Osteocyte (in vitro differentiated cells): ENCODE measurements around the gene C2CD4B. TPM values are rescaled to one million over a fixed set of nuclear protein-coding genes. Genes with fewer than 3 reads are reported as not detected.

ENCODE experiments used
- DNase-seq: peaks from one replicate; pipeline ENCODE4 v3.0.0; 2021; ENCODE audit warnings: mixed read lengths; ENCODE audit not compliant: unreplicated experiment; ENCODE audit errors: extremely low spot score
- H3K27ac Mint-ChIP-seq: one replicate; pipeline ENCODE4 v1.8.0; 2021; ENCODE audit warnings: mild to moderate bottlenecking, mixed read lengths; ENCODE audit not compliant: unreplicated experiment
- H3K27me3 Mint-ChIP-seq: one replicate; pipeline ENCODE4 v1.8.0; 2021; ENCODE audit warnings: mixed read lengths; ENCODE audit not compliant: unreplicated experiment
- H3K36me3 Mint-ChIP-seq: one replicate; pipeline ENCODE4 v1.8.0; 2021; ENCODE audit warnings: mixed read lengths; ENCODE audit not compliant: unreplicated experiment
- H3K4me1 Mint-ChIP-seq: one replicate; pipeline ENCODE4 v1.8.0; 2021; ENCODE audit warnings: mixed read lengths; ENCODE audit not compliant: unreplicated experiment
- H3K4me3 Mint-ChIP-seq: one replicate; pipeline ENCODE4 v1.8.0; 2021; ENCODE audit warnings: mild to moderate bottlenecking, moderate library complexity, mixed read lengths; ENCODE audit not compliant: unreplicated experiment
- H3K9me3 Mint-ChIP-seq: one replicate; pipeline ENCODE4 v1.8.0; 2021; ENCODE audit warnings: mixed read lengths; ENCODE audit not compliant: unreplicated experiment
- total RNA-seq: library from RNA; stranded (reverse); gene quantifications from 2 replicates; pipeline ENCODE4 v1.2.1, GENCODE V29; 2021
- TF ChIP-seq, protein P1 (sequence below): fragments of 200-600 bp; sonication (generic); IDR thresholded peaks from 2 replicates; pipeline ENCODE4 v1.5.0; 2021; ENCODE audit warnings: antibody characterized with exemption, mild to moderate bottlenecking, moderate library complexity

C2CD4B gene
- total RNA-seq, 1 donor from 2014 or later = not detected

DNA sequence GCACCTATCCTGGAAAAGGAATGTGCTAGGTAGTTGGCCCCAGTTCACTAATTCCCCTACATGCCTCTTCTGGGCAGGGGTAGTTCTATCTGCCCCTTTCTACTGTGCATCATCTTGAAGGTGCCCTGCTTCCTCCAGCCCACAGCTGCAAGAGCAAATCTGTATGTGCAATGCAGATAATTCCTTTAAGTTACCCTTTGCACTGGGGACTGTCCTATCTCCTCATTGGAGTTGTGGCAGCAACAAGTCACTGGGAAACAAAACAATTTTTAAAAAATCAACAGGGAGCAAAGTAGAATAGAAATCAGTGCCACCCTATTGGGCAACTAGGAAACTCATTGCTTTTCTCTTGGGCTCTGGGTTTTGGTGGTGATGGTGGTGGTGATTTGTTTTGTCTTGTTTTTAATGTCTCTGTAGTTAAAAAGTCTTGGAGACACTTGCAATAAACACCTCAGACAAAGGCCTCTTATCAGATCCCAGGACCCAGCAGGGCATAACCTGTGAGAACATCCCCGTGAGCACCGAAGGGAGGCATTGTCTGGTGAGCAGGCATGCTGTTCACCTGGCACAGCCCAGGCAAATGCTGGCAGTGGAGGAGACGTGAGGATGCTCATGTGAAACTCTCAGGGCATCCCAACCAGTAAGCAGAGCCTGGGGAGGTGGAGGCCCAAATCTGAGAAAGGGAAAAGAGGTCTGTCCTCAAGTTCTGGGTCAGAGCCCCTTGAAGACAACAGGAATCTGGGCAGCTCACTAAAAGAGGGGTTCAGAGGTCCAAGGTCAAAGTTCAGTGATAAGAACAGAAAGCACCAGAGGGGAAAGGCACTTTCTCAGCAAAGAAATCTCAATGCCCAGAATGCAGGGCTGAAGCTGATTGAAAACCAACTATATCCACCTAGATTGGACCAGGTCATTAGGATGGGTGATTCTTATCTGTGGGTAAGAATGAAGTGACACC lies 27.9 kb downstream of the C2CD4B start:
- H3K4me3 Mint-ChIP-seq = no peak overlapping the region
- H3K27ac Mint-ChIP-seq = no peak overlapping the region
- H3K4me1 Mint-ChIP-seq = peaks cover 5% of the 10 kb centered on the region
- peaks cover 3% of the 10 kb centered on the region for H3K9me3 Mint-ChIP-seq
- H3K36me3 Mint-ChIP-seq = no peaks in the 10 kb centered on the region
- TF ChIP-seq, protein P1, sequence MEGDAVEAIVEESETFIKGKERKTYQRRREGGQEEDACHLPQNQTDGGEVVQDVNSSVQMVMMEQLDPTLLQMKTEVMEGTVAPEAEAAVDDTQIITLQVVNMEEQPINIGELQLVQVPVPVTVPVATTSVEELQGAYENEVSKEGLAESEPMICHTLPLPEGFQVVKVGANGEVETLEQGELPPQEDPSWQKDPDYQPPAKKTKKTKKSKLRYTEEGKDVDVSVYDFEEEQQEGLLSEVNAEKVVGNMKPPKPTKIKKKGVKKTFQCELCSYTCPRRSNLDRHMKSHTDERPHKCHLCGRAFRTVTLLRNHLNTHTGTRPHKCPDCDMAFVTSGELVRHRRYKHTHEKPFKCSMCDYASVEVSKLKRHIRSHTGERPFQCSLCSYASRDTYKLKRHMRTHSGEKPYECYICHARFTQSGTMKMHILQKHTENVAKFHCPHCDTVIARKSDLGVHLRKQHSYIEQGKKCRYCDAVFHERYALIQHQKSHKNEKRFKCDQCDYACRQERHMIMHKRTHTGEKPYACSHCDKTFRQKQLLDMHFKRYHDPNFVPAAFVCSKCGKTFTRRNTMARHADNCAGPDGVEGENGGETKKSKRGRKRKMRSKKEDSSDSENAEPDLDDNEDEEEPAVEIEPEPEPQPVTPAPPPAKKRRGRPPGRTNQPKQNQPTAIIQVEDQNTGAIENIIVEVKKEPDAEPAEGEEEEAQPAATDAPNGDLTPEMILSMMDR = no peak
- no peak for DNase-seq
- H3K27me3 Mint-ChIP-seq = peaks cover 29% of the 10 kb centered on the region

- Mint-ChIP-seq H3K4me3 (no peak overlapping the region), H3K9me3 (peaks cover 3% of the 10 kb centered on the region), H3K27ac (peak overlapping the region; percentile 29), H3K4me1 (peaks cover 5% of the 10 kb centered on the region), H3K27me3 (peaks cover 21% of the 10 kb centered on the region), H3K36me3 (no peaks in the 10 kb centered on the region)
- no peak for DNase-seq
- TF ChIP-seq, protein P1 = no peak
These were observed 29.5 kb downstream of the C2CD4B start for GRCh38 chr15:62135532-62136134.

- DNase-seq = no peak
- Mint-ChIP-seq H3K36me3 (no peaks in the 10 kb centered on the region), H3K27ac (no peak overlapping the region), H3K4me3 (no peak overlapping the region), H3K9me3 (peaks cover 3% of the 10 kb centered on the region), H3K27me3 (peaks cover 27% of the 10 kb centered on the region), H3K4me1 (peaks cover 5% of the 10 kb centered on the region)
- TF ChIP-seq, protein P1 = no peak
These were observed 31.9 kb downstream of the C2CD4B start for GRCh38 chr15:62133141-62133540.

DNA sequence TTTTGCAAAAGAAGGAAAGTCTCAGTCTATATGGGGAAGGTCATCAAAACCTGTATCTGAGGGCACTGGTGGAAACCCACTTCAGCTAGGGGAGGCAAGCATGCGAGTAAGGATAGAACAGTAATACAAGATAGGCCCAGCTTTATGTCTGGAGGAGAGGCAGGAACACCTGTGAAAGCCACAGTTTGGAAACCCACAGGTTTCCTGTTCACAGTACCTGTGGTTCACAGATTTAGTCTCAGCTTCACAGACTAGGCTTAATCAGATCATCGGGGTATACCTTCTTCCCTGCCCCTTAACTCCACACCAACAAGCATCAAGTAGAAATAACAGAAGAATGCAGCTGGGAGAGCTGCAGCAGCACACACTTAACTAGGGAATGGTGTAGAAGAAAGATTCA lies 36.2 kb downstream of the C2CD4B start:
- no peak overlapping the region for H3K4me3 Mint-ChIP-seq
- H3K36me3 Mint-ChIP-seq = no peaks in the 10 kb centered on the region
- no peak overlapping the region for H3K27ac Mint-ChIP-seq
- DNase-seq = no peak
- peaks cover 21% of the 10 kb centered on the region for H3K27me3 Mint-ChIP-seq
- no peaks in the 10 kb centered on the region for H3K4me1 Mint-ChIP-seq
- no peaks in the 10 kb centered on the region for H3K9me3 Mint-ChIP-seq
- TF ChIP-seq, protein P1 = no peak

DNA sequence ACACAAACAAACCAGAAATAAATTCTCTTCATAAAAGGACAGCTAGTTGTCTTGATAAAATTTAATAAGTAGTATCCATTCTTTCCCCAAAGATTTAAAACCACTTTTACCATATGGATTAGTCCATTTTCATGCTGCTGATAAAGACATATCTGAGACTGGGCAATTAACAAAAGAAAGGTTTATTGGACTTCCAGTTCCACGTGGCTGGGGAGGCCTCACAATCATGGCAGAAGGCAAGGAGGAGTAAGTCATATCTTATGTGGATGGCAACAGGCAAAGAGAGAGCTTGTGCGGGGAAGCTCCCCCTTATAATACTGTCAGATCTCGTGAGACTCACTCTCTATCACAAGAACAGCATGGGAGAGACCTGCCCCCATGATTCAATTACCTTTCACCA lies 38.7 kb downstream of the C2CD4B start:
- no peak overlapping the region for H3K4me3 Mint-ChIP-seq
- H3K27ac Mint-ChIP-seq = no peak overlapping the region
- H3K4me1 Mint-ChIP-seq = no peaks in the 10 kb centered on the region
- no peak for DNase-seq
- TF ChIP-seq, protein P1 = no peak
- peaks cover 21% of the 10 kb centered on the region for H3K27me3 Mint-ChIP-seq
- H3K36me3 Mint-ChIP-seq = no peaks in the 10 kb centered on the region
- H3K9me3 Mint-ChIP-seq = peaks cover 3% of the 10 kb centered on the region
